Measurements from ENCODE around the gene TCP10L. TPM values are rescaled to one million over a fixed set of nuclear protein-coding genes. Genes with fewer than 3 reads are reported as not detected.

Gene TCP10L
- total RNA-seq, 4 donors from 2014 or later, result 0.14 to 0.79 TPM; not detected in 2

DNA sequence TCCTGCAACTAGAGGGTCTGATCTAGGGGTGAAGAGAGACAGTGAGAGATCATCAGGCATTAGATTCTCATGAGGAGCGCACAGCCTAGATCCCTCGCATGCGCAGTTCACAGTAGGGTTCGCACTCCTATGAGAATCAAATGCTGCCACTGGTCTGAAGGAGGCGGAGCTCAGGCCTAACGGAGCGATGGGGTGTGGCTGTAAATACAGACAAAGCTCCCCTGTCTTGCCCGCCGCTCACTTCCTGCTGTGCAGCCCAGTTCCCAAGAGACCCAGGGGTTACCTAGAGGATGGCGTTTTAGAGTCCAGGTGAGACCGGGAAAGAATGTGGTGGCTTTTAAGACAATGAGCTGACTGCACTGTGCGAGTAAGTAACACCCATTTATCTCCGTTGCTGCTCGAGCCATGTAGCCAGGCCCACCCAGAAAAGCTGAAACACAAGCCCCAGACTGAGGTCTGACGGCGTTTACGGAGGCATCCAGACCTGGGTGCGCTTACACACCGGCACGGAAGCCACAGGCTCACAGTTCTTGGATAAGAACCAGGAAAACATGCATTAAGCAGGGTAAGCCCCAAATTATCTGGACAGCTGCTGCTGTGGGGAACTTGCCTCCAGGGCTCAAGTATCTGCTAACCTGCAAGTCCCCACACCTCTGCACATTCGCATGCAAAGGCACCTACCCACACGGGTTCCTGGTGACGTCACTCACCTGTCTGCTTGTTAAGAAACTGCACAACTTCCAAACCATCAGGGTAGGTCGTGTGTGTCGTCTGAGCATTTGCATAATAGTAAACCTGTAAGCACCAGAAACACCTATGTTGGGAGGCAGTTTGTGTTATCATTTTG lies 12.5 kb downstream of the TCP10L start:
- H3K4me3 ChIP-seq, result no peak overlapping the region
- H3K9me3 ChIP-seq, result no peaks in the 10 kb centered on the region
- H3K27ac ChIP-seq, result peak overlapping the region in 1 of 4 donors; percentile 26
- in situ Hi-C loops (cut with MboI; ENCODE audit: low pct_ligation_motif_present in 1 of 4, low pct_unique_long_range_greater_than_20kb in 1 of 4, low sequenced_read_pairs in 3 of 4), result loop anchor here in 3 of 4 donors (5.0 to 25.0 kb wide), 3 partner anchors 160 to 168 kb away; partner anchors contain the start of gene EVA1C (in 2 of the 3)
- TF ChIP-seq, protein P1, sequence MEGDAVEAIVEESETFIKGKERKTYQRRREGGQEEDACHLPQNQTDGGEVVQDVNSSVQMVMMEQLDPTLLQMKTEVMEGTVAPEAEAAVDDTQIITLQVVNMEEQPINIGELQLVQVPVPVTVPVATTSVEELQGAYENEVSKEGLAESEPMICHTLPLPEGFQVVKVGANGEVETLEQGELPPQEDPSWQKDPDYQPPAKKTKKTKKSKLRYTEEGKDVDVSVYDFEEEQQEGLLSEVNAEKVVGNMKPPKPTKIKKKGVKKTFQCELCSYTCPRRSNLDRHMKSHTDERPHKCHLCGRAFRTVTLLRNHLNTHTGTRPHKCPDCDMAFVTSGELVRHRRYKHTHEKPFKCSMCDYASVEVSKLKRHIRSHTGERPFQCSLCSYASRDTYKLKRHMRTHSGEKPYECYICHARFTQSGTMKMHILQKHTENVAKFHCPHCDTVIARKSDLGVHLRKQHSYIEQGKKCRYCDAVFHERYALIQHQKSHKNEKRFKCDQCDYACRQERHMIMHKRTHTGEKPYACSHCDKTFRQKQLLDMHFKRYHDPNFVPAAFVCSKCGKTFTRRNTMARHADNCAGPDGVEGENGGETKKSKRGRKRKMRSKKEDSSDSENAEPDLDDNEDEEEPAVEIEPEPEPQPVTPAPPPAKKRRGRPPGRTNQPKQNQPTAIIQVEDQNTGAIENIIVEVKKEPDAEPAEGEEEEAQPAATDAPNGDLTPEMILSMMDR (IDR thresholded peaks at IDR 0.05), result no peak
- TF ChIP-seq POLR2AphosphoS5 (IDR thresholded peaks at IDR 0.05), result no peak
- no peaks in the 10 kb centered on the region for H3K27me3 ChIP-seq
- H3K4me1 ChIP-seq, result peaks cover 0 to 17% (median 11%) of the 10 kb centered on the region in 4 donors
- DNase-seq, result peak; percentile 66
- WGBS, 2 donors (ENCODE audit: low coverage in 1 of 2), result 46% methylated on average over 25 of the region's 25 CpGs; no CpG with 5 or more reads in 1 of the 2 donors
- intact Hi-C loops (cut with DNase I; ENCODE audit: low total_unique reads), result no loop called here
- no peaks in the 10 kb centered on the region for H3K36me3 ChIP-seq

DNA sequence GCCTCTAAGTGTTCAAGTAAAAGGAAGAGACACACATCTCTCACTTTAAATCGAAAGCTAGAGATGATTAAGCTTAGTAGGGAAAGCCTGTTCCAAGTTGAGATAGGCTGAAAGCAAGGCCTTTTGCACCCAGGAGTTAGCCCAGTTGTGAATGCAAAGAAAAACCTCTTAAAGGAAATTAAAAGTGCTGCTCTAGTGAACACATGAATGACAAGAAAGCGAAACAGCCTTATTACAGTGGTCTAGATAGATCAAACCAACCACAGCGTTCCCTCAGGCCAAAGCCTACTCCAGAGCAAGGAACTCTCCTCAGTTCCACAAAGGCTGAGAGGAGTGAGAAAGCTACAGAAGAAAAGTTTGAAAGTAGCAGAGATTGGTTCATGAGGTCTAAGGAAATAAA lies 14.9 kb downstream of the TCP10L start:
- intact Hi-C loops (cut with DNase I; ENCODE audit: low total_unique reads), result no loop called here
- H3K4me3 ChIP-seq, result no peak overlapping the region
- no peak for DNase-seq
- H3K27ac ChIP-seq, result no peak overlapping the region
- H3K36me3 ChIP-seq, result no peaks in the 10 kb centered on the region
- H3K9me3 ChIP-seq, result no peaks in the 10 kb centered on the region
- H3K4me1 ChIP-seq, result peaks cover 0 to 17% (median 11%) of the 10 kb centered on the region in 4 donors
- TF ChIP-seq, protein P1 (IDR thresholded peaks at IDR 0.05), result no peak
- TF ChIP-seq EP300 (IDR thresholded peaks at IDR 0.05; ENCODE audit: low read depth) (no peak), POLR2AphosphoS5 (IDR thresholded peaks at IDR 0.05) (no peak), POLR2A (IDR thresholded peaks at IDR 0.05) (no peak)
- in situ Hi-C loops (cut with MboI; ENCODE audit: low pct_ligation_motif_present in 1 of 4, low pct_unique_long_range_greater_than_20kb in 1 of 4, low sequenced_read_pairs in 3 of 4), result loop anchor here in 3 of 4 donors (5.0 to 25.0 kb wide), 3 partner anchors 158 to 166 kb away; partner anchors contain the start of gene EVA1C (in 2 of the 3)
- H3K27me3 ChIP-seq, result no peaks in the 10 kb centered on the region
- 78 to 94% methylated on average over 3 of the region's 3 CpGs for WGBS, 2 donors (ENCODE audit: low coverage in 1 of 2)

DNA sequence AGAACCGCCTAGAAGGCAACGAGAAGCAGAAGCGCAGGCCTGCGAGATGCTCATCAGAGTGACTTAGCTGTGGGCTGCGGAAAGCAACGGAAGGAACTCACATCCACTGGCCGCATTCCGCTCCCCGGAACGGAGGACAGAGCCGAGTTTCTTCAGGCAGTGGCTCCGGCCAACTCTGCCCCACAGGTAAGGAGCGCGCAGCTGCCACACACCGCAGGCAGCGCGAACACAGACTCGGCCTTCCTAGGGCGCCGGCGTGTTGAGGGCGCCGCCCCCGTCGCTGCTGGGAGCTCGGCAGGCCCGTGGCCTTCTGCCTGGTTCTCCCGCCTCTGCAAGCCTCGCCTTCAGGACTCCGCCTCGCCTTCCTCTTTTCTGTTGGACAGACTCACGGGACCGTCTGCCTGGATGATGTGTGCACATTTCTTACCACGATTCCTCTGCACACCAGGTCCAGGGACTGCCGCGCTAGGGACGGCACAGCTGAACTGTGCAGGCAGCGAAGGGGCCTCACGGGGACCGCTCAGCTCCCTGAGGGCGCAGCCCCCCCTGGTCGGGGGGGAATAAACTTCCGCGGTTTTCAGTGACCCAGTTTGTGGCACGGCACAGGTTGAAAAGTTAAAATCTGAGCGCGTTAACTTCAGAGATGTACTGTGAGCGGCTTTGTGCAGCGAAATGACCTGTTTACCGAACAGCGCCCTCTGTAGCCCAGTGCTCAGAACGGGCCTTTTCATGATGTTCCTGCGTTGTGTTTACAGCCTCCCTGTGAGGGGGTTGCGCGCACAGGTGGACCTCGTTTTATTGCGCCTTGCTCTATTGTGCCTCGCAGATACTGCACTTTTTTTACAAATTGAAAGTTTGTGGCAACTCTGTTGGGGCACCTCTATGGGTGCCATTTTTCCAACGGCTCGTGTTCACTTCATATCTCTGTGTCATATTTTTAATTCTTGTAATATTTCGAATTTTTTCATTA lies 15.8 kb downstream of the TCP10L start:
- Histone ChIP-seq H3K4me3 (peak overlapping the region; percentile 44 to 64 (median 45)), H3K27ac (peak overlapping the region; percentile 77 to 94 (median 84)), H3K36me3 (no peaks in the 10 kb centered on the region), H3K4me1 (peaks cover 0 to 17% (median 11%) of the 10 kb centered on the region in 4 donors), H3K27me3 (no peaks in the 10 kb centered on the region), H3K9me3 (no peaks in the 10 kb centered on the region)
- TF ChIP-seq POLR2A (IDR thresholded peaks at IDR 0.05) (peak; percentile 24), POLR2AphosphoS5 (IDR thresholded peaks at IDR 0.05) (no peak)
- TF ChIP-seq, protein P1 (IDR thresholded peaks at IDR 0.05), result peak; percentile 80 to 86 (median 83)
- intact Hi-C loops (cut with DNase I; ENCODE audit: low total_unique reads), result loop anchor here (5.0 kb wide), 1 partner anchor 157 kb away; the partner anchor contains the start of gene EVA1C
- 6 to 10% methylated on average over 18 to 43 of the region's 61 CpGs for WGBS, 2 donors (ENCODE audit: low coverage in 1 of 2)
- in situ Hi-C loops (cut with MboI; ENCODE audit: low pct_ligation_motif_present in 1 of 4, low pct_unique_long_range_greater_than_20kb in 1 of 4, low sequenced_read_pairs in 3 of 4), result loop anchor here in 3 of 4 donors (5.0 to 25.0 kb wide), 3 partner anchors 157 to 165 kb away; partner anchors contain the start of gene EVA1C (in 2 of the 3)
- DNase-seq, result peak; percentile 83

Data from transverse colon (tissue), 4 donors.